NCI-H2171 treated with DMSO at 0.1 percent for 48 hours (cell line): ENCODE measurements around the gene SLC7A6.

Experiments
- DNase-seq: peaks from one replicate; lab custom pipeline; 2025; lab: John Stamatoyannopoulos, UW

The SLC7A6 gene

GRCh38 chr16:68306633-68307032 lies 42.3 kb downstream of the SLC7A6 start:
- DNase-seq = no peak

DNA sequence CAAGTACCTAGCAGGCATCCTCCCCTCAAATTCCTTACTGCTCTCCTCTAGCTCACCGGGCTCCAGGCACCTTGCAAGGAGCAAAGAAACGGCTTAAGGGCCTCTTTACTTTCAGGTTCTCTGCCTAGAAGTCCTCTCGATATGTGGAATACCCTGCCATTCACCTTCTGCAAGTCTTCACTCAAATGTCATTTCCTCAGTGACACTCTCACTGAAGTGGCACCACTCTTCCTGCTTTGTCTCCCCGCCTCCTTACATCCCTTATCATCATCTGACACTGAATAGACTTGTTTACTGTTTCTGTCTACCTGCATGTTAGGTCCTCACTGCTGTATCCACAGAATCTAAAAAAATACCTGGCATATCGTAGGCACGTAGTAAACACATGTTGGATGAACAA lies 45.5 kb downstream of the SLC7A6 start:
- no peak for DNase-seq

- DNase-seq = no peak
Measured at GRCh38 chr16:68310437-68310773, 46.1 kb downstream of the SLC7A6 start.

DNA sequence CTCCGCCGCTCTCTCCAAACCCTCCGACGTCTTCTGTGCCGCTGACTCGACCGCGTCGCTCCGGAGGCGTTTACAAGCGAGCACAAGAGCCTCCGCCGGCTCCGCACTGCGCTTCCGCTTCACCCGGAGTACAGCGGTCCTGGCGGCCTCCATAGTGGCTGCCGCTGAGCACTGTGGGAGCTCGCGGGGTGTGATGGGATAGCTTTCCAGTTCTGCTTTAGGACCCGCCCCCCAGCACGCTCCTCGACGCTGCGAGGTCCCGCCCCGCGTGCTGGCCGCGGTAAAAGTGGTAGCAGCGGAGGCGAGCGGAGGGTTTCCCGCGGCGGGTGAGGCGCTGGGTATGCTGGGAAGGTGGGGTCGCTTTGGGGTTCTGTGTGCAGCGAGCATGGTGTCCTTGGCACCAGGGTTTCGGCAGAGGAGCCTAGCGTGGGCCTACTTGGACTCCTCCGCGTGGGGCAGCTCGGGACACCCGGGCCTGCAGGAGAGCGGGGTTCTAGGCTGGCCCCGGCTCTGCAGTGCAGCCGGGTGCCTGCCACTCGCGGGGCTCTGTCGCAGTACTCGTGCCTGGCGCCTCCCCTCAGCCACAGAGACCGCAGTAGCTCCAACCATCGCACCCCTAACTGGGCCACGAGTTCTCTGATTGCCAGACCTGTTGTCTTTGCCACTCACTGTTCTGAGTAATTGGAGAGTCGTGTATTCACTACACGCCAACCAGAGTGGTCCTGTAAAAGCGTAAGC lies 46.6 kb downstream of the SLC7A6 start, which contains the start of the genes PRMT7 and SLC7A6OS:
PRMT7 (plus strand) TSS at position 246 of the 738 bp plus-strand sequence. CDS start 4,961 bp downstream, outside the sequence.
SLC7A6OS (minus strand) TSS at position 173 of the 738 bp plus-strand sequence; CDS start at position 153, 20 bp downstream.
- DNase-seq = peak; percentile 95

DNA sequence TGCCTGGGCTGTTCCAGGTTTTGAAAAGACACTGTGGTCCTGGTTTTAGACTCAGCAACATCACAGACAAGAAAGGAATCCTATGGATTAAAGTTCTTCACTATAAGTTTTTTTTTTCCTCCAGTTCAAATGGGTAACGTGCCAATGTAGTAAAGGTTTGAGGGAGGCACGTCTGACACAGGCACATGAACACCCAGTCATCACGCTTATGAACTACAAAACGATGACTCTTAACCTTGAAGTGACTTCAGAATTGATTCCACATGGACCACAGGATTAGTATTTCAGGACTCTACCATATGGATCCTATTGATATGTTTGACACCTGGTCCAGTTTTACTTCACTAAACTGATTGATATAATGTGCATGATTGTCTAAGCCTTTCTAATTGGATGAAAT lies 48.8 kb downstream of the SLC7A6 start:
- DNase-seq = no peak

- DNase-seq = no peak
Measured at GRCh38 chr16:68319185-68319908, 55.0 kb downstream of the SLC7A6 start.

DNA sequence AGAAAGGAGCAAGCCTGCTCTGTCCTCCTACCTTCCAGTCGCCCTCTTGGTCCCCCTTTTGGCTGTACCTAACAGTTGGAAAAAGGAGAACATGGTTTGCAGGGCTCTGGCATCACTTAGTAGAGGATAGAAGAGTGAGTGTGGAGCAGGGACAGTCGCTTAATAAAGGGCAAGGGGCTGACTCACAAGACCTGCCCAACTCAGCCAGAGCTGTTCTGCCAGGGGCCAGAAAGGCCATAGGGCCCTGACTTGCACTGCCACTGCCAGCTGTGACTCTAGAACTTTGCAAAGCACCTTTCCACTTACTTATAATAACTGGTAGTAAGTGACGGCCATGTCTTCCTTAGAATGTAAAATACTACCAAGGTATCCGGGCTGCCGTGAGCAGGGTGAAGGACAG lies 60.0 kb downstream of the SLC7A6 start:
- no peak for DNase-seq

GRCh38 chr16:68324780-68325357 lies 60.5 kb downstream of the SLC7A6 start:
- no peak for DNase-seq

- DNase-seq = peak; percentile 87
Measured at GRCh38 chr16:68328151-68328859, 64.0 kb downstream of the SLC7A6 start.

- no peak for DNase-seq
Measured at GRCh38 chr16:68328860-68329390, 64.6 kb downstream of the SLC7A6 start.

GRCh38 chr16:68331879-68332410 lies 67.6 kb downstream of the SLC7A6 start:
- DNase-seq = no peak

GRCh38 chr16:68332411-68333121 lies 68.2 kb downstream of the SLC7A6 start:
- DNase-seq = no peak

GRCh38 chr16:68335175-68335574 lies 70.8 kb downstream of the SLC7A6 start:
- no peak for DNase-seq

DNA sequence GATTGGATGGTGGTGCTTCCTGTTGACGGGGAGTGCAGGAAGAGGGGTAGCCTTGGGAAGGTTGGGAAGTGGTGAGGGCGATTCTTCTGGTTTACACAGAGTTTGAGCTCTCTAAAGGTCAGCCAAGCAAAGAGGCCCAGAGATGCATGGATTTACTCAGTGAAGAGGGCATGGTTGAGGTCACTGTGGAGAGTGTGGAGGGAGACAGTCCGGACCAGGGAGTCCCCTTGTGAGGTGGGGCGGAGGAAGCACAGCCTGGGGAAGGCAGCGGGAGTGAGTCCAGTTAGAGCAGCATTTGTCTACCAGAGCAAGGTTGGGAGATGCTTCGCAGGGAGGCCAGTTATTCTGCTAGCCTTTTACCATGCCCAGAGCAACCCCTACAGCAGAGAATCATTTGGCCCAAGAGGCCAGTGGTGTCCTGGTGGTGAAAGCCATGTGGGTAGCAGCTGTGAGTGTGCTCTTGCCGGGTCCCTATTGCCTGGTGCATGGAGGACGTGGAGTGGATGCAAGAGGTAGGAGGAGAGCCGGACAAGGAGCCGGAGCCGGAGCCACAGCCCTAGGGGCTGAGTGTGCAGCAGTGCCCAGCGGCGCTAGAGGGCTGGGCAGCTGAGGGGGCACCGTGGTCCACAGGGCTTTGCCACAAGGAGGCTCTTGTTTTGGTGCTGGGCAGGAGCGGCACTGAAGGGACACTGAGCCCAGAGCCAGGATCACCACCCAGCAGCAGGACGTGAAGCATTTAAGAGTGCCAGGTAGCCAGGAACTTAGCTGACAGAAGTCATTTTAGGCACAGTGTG lies 74.2 kb downstream of the SLC7A6 start:
- no peak for DNase-seq

GRCh38 chr16:68339214-68339613 lies 74.9 kb downstream of the SLC7A6 start:
- no peak for DNase-seq

- no peak for DNase-seq
Measured at GRCh38 chr16:68342620-68343019, 78.3 kb downstream of the SLC7A6 start.

DNA sequence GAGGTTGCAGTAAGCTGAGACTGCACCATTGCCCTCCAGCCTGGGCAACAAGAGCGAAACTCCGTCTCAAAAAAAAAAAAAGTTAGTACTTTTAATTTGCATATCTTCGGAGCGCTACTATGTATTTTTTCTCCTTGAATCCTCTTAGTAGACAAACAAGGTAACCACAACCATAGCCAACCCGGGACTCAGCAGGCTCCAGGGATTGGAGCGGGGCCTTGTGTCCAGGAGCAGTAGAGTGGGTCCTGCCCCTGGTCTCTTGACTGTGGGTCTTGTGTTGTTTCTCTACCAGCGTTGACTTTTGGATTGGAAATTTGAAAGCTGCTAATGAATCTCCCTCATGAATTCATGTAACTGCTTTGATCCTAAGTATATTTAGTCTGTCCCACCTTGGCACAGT lies 78.8 kb downstream of the SLC7A6 start:
- DNase-seq = no peak

DNA sequence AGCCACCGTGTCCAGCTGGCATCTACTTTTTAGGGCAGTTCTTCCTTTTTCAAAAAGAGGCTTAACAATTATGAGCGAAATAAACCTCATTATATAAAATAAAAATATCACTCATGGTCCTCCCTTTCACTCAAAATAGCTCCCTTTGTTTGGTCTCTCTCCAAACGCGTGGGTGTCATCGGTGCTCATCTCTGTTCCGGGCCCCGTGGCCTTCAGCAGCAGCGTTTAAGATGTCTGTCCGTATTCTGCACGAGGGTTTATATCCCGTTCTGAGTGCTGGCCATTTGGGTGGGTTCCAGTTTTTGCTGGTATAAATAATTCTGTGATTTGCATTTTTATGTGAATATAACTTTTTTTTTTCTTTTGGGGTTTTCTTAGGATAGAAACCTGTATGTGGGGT lies 79.9 kb downstream of the SLC7A6 start:
- no peak for DNase-seq

DNA sequence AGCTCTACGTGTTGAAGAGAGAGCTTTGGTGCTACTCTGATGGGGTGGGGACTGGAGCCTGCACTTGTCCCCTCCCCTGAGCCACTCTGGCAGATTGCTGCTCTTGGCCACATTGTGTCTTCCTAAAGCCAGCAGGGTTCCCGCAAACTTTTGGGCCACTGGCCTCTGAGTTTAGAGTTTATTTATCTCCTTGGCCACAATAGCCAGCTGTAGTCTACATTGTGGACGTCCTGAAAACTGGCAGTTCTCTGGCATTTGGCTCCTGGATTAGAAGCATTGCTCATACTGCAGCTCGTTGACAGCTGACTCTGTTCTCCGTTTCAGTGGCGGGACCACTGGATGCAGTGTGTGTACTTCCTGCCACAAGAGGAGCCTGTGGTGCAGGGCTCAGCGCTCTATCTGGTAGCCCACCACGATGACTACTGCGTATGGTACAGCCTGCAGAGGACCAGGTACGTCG lies 81.1 kb downstream of the SLC7A6 start:
- DNase-seq = no peak

DNA sequence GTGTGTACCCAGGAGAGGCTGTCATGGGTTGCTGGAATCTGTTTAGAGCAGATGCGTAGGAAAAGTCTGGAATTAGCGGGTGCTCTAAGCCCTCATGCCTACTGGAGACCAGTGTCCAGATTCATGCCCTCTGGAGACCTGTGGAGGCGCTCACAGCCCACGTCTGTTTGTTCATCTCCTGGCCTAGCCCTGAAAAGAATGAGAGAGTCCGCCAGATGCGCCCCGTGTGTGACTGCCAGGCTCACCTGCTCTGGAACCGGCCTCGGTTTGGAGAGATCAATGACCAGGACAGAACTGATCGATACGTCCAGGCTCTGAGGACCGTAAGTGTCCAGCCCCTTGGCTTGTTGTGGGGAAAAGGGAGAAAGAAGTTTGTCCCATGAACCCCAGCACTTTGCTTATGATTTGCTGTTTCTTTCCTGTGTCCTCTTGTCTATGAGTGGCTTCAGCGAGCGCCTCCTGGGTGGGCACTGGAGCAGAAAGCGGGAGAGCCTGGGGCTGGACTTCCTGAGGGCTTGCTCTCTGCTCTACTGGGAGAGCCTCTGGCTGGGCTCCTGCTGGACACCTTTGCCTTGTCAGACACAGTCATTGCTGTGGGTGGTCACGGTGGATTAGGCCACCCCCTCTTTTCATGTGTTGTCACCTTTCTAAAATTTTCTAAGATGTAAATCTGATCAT lies 81.8 kb downstream of the SLC7A6 start:
- no peak for DNase-seq
